ENCODE results near the gene SMCO2. TPM values are rescaled to one million over a fixed set of nuclear protein-coding genes. Genes with fewer than 3 reads are reported as not detected.

The SMCO2 gene
- total RNA-seq, 6 experiments from 2014 or later, result not detected

DNA sequence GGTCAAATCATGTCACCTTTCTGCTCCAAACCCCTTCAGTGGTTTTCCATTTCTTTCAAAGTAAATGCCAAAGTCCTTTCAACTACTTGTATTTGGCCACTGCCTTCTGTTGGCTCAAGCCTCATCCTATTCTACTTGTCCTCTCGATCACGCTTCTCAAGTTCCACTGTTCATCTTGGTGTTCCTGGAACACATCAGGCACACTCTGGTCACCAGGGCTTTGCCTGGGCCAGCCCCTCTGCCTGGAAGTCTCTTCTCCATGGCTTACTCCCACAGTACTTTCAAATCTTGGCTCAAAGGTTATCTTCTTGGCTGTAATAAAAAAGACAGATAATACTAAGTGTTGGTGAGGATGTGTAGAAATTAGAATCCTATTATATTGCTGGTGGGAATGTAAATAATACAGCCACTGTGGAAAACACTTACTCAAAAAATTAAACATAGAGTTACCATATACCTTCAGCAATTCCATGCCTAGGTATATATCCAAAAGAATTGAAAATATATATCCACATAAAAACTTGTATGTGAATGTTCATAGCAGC is 60.2 kb downstream of the SMCO2 start:
- H3K36me3 Mint-ChIP-seq (ENCODE audit: low read depth), result no peaks in the 10 kb centered on the region
- peaks cover 19% of the 10 kb centered on the region for H3K4me1 Mint-ChIP-seq (ENCODE audit: low read depth)
- H3K27ac Mint-ChIP-seq, result no peak overlapping the region
- TF ChIP-seq, protein P1, sequence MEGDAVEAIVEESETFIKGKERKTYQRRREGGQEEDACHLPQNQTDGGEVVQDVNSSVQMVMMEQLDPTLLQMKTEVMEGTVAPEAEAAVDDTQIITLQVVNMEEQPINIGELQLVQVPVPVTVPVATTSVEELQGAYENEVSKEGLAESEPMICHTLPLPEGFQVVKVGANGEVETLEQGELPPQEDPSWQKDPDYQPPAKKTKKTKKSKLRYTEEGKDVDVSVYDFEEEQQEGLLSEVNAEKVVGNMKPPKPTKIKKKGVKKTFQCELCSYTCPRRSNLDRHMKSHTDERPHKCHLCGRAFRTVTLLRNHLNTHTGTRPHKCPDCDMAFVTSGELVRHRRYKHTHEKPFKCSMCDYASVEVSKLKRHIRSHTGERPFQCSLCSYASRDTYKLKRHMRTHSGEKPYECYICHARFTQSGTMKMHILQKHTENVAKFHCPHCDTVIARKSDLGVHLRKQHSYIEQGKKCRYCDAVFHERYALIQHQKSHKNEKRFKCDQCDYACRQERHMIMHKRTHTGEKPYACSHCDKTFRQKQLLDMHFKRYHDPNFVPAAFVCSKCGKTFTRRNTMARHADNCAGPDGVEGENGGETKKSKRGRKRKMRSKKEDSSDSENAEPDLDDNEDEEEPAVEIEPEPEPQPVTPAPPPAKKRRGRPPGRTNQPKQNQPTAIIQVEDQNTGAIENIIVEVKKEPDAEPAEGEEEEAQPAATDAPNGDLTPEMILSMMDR (IDR thresholded peaks at IDR 0.05), result no peak
- no peaks in the 10 kb centered on the region for H3K9me3 Mint-ChIP-seq
- H3K4me3 Mint-ChIP-seq, result no peak overlapping the region
- peaks cover 4% of the 10 kb centered on the region; the same call in 1 of the 2 replicates for H3K27me3 Mint-ChIP-seq (ENCODE audit: insufficient read depth)
- no peak for DNase-seq

DNA sequence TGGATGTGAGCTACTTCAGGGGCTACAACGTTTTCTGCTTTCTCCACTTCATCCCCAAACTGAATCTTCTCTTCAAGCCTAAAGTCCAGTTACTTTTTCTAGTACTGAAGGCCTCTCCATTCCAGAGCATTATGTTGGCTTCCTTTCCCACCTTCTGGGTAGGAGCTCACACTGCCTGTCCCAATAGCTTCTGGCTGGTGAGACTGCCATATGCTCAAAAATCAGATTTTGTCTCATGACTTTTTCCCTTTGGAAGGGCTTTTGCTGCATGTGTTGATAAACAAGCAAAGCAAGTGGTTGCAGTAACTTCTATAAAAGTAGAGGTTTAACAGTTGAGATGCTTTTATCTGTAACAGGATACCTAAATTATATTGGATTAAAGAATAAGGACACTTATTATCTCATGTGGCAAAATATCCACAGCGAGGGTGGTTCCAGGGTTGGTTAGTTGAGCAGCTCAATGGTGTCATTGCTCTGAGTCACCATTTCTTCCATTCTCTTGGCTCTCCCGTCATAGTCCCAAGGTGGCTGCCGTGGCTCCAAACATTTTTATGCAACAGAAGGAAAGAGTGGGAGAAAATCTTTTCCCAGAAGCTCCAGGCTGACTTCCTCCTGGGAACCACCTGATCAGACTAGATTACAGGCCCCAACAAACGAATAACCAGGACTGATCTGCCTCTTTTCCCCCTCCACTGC is 62.3 kb downstream of the SMCO2 start:
- Mint-ChIP-seq H3K36me3 (ENCODE audit: low read depth) (no peaks in the 10 kb centered on the region), H3K4me3 (no peak overlapping the region), H3K27ac (no peak overlapping the region), H3K4me1 (ENCODE audit: low read depth) (peaks cover 25% of the 10 kb centered on the region), H3K27me3 (ENCODE audit: insufficient read depth) (peaks cover 4% of the 10 kb centered on the region; the same call in 1 of the 2 replicates), H3K9me3 (no peaks in the 10 kb centered on the region)
- no peak for DNase-seq
- TF ChIP-seq, protein P1 (IDR thresholded peaks at IDR 0.05), result no peak

DNA sequence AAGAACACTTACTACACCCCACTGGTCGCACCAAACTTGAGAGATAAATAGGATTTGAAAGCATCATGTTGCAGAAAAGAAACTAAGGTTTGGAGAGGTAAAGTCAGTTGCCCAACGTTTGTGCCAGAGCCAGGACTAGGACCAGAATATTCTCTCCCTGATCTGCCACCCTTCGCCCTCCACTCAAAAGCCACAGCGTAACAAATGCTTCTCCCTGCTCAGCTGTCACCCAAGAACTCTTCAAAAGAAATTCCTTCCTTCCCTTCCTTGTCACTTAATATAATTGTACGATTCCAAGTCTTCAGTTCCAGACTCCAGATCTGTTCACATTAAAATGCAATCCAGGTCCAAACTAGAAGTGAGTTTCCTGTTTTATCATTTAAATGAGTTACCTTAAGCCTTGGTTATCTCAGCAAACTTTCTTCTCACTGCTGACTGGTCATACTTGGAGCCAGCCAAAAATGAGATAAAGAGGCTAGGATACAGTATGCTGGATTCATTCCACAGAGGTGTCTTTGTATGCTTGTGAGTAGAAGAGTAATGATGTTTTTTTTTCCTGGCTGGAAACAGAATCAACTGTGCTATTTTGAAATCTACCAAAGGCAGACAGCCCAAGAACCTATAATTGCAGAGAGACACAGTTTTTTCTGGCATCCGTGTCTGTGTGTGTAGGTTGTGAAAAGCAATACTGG is 64.6 kb downstream of the SMCO2 start:
- Mint-ChIP-seq H3K27me3 (ENCODE audit: insufficient read depth) (peaks cover 4% of the 10 kb centered on the region; the same call in 1 of the 2 replicates), H3K4me3 (no peak overlapping the region), H3K4me1 (ENCODE audit: low read depth) (peaks cover 11% of the 10 kb centered on the region; the same call in 1 of the 2 replicates), H3K36me3 (ENCODE audit: low read depth) (no peaks in the 10 kb centered on the region), H3K9me3 (no peaks in the 10 kb centered on the region), H3K27ac (no peak overlapping the region)
- DNase-seq, result no peak
- TF ChIP-seq, protein P1 (IDR thresholded peaks at IDR 0.05), result no peak

DNA sequence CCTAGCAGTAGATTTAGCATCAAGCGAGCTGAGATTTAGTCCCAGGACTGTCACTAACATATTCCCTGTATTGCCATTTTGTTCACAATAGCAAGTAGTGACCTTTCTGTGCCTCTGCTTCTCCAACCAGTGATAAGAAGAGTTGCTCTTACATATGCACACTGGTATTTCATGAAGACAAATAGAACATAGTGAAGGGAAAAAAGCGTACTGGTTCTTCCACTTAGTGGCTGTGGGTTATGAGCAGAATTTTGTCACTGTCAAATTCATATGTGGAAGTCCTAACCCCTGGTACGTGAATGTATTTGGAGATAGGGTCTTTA is 65.1 kb downstream of the SMCO2 start:
- H3K4me3 Mint-ChIP-seq, result no peak overlapping the region
- H3K27ac Mint-ChIP-seq, result no peak overlapping the region
- peaks cover 11% of the 10 kb centered on the region; the same call in 1 of the 2 replicates for H3K4me1 Mint-ChIP-seq (ENCODE audit: low read depth)
- peaks cover 4% of the 10 kb centered on the region; the same call in 1 of the 2 replicates for H3K27me3 Mint-ChIP-seq (ENCODE audit: insufficient read depth)
- TF ChIP-seq, protein P1 (IDR thresholded peaks at IDR 0.05), result no peak
- H3K9me3 Mint-ChIP-seq, result no peaks in the 10 kb centered on the region
- H3K36me3 Mint-ChIP-seq (ENCODE audit: low read depth), result no peaks in the 10 kb centered on the region
- DNase-seq, result no peak

DNA sequence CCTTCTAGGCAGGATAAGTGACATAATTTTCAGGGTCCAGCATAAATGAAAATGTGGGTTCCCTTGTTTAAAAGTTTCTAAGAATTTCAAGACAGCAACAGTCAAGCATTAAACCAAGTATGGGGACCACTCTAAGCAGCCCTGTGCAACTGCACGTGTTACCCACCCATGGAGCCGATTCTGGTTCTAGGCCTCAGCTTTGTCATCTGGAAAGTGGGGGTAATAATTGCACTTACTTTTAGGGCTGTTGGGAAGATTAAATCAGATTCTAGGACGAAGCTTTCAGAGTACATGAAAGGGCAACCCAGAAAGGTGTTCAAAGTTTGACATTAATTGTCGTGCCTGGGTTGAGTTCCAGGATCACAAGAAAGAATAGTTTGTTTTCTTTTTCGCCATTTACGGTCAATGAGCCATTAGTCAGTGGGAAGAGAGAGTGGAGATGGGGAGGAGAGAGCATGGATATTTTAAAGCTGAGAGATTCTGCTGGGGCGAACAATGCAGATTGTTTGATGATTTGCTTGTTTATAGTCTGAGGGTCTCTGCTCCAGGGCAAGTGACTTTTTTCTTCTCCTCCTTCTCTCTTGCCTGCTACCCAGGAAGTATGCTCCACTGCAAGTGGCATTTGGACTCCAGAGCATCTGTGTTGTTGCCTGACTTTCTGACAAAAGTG is 66.8 kb downstream of the SMCO2 start:
- no peak for DNase-seq
- Mint-ChIP-seq H3K9me3 (no peaks in the 10 kb centered on the region), H3K36me3 (ENCODE audit: low read depth) (no peaks in the 10 kb centered on the region), H3K27me3 (ENCODE audit: insufficient read depth) (peaks cover 4% of the 10 kb centered on the region; the same call in 1 of the 2 replicates), H3K27ac (no peak overlapping the region), H3K4me3 (no peak overlapping the region), H3K4me1 (ENCODE audit: low read depth) (peaks cover 11% of the 10 kb centered on the region; the same call in 1 of the 2 replicates)
- TF ChIP-seq, protein P1 (IDR thresholded peaks at IDR 0.05), result no peak

Measured in HFFc6 (cell line).